GM18861 (cell line): Measurements from ENCODE around the gene RGPD4.
"Not testable (repeated sequence)": the region's sequence is repeated elsewhere in the genome, so short reads cannot be mapped to it uniquely, and the experiment has no call there.

Experiments used
- ATAC-seq: cut with Tn5 transposase; IDR thresholded peaks from one replicate; pipeline ENCODE4 v1.9.1; 2021; ENCODE audit not compliant: unreplicated experiment

RGPD4 gene

GRCh38 chr2:107916696-107917370, 90.1 kb downstream of the RGPD4 start:
- not testable (repeated sequence) for ATAC-seq

- no peak for ATAC-seq
Measured at GRCh38 chr2:107927034-107927534, 100.4 kb downstream of the RGPD4 start.

GRCh38 chr2:107931412-107931811, 104.7 kb downstream of the RGPD4 start:
- no peak for ATAC-seq

GRCh38 chr2:107932488-107932887, 105.8 kb downstream of the RGPD4 start:
- ATAC-seq, result no peak

GRCh38 chr2:107932979-107933378, 106.3 kb downstream of the RGPD4 start:
- no peak for ATAC-seq

- no peak for ATAC-seq
Measured at GRCh38 chr2:107936433-107937359, 110.0 kb downstream of the RGPD4 start.
